Measurements from ENCODE around the gene FGF18.

DNA sequence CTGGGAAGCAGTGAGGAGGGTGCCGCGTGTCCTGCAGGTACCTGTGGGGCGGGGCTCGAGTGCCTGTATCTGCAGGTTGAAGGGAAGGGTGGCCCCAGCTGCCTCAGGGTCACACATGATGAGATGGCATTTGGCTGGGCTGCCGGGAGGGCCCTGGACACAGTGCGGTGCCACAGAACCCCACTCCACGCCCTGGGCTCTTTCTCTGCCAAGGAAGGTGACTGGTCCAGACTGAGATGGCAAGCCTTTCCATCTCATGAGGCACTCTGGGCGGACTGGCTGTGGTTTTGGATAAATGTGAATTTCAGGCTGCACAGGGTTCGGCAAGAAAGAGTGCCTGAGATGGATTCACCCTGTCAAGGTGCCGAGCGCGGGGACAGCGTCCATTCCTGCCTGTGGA is 69.4 kb downstream of the FGF18 start:
- TF ChIP-seq, protein P1, sequence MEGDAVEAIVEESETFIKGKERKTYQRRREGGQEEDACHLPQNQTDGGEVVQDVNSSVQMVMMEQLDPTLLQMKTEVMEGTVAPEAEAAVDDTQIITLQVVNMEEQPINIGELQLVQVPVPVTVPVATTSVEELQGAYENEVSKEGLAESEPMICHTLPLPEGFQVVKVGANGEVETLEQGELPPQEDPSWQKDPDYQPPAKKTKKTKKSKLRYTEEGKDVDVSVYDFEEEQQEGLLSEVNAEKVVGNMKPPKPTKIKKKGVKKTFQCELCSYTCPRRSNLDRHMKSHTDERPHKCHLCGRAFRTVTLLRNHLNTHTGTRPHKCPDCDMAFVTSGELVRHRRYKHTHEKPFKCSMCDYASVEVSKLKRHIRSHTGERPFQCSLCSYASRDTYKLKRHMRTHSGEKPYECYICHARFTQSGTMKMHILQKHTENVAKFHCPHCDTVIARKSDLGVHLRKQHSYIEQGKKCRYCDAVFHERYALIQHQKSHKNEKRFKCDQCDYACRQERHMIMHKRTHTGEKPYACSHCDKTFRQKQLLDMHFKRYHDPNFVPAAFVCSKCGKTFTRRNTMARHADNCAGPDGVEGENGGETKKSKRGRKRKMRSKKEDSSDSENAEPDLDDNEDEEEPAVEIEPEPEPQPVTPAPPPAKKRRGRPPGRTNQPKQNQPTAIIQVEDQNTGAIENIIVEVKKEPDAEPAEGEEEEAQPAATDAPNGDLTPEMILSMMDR (IDR thresholded peaks at IDR 0.05) = no peak
- TF ChIP-seq POLR2A (IDR thresholded peaks at IDR 0.05) = no peak
